Neural crest cell (in vitro differentiated cells): Measurements from ENCODE around the gene CDC45. TPM values are rescaled to one million over a fixed set of nuclear protein-coding genes. Genes with fewer than 3 reads are reported as not detected.

Experiments
- DNase-seq: peaks from one replicate; pipeline ENCODE4 v3.0.0; 2021; ENCODE audit warnings: low read depth, mixed read lengths, low spot score
- H3K27ac Mint-ChIP-seq: one replicate; pipeline ENCODE4 v1.8.0; 2021; ENCODE audit warnings: mild to moderate bottlenecking, mixed read lengths; ENCODE audit not compliant: unreplicated experiment
- H3K27me3 Mint-ChIP-seq: 2 replicates; pipeline ENCODE4 v1.8.0; 2021; ENCODE audit warnings: low read depth, mild to moderate bottlenecking, mixed read lengths
- H3K36me3 Mint-ChIP-seq: 2 replicates; pipeline ENCODE4 v1.8.0; 2021; ENCODE audit warnings: low read depth, mild to moderate bottlenecking, mixed read lengths
- H3K4me1 Mint-ChIP-seq: 2 replicates; pipeline ENCODE4 v1.8.0; 2021; ENCODE audit warnings: mixed read lengths
- H3K4me3 Mint-ChIP-seq: one replicate; pipeline ENCODE4 v1.8.0; 2021; ENCODE audit warnings: mild to moderate bottlenecking, mixed read lengths
- H3K9me3 Mint-ChIP-seq: 2 replicates; pipeline ENCODE4 v1.8.0; 2021; ENCODE audit warnings: mixed read lengths
- CTCF ChIP-seq: fragments of 200-600 bp; sonication (generic); conservative IDR thresholded peaks from 2 replicates; pipeline ENCODE4 v1.5.0; 2021; ENCODE audit warnings: antibody characterized with exemption, mild to moderate bottlenecking
- total RNA-seq: library from RNA; stranded (reverse); gene quantifications from 2 replicates; pipeline ENCODE4 v1.2.1, GENCODE V29; 2021

The CDC45 gene
- total RNA-seq, 1 donor from 2014 or later, result 49.8 TPM

GRCh38 chr22:19499880-19500242 lies 20.1 kb downstream of the CDC45 start:
- H3K4me1 Mint-ChIP-seq, result no peaks in the 10 kb centered on the region
- no peaks in the 10 kb centered on the region for H3K9me3 Mint-ChIP-seq
- H3K27ac Mint-ChIP-seq, result no peak overlapping the region
- H3K36me3 Mint-ChIP-seq, result peaks cover 7% of the 10 kb centered on the region
- no peaks in the 10 kb centered on the region for H3K27me3 Mint-ChIP-seq
- no peak for TF ChIP-seq CTCF
- no peak overlapping the region for H3K4me3 Mint-ChIP-seq
- DNase-seq, result no peak

- Mint-ChIP-seq H3K27me3 (no peaks in the 10 kb centered on the region), H3K9me3 (no peaks in the 10 kb centered on the region), H3K27ac (no peak overlapping the region), H3K36me3 (peaks cover 7% of the 10 kb centered on the region), H3K4me1 (no peaks in the 10 kb centered on the region), H3K4me3 (no peak overlapping the region)
- TF ChIP-seq CTCF, result no peak
- no peak for DNase-seq
Measured at GRCh38 chr22:19501897-19502447, 22.3 kb downstream of the CDC45 start.

- Mint-ChIP-seq H3K27me3 (no peaks in the 10 kb centered on the region), H3K36me3 (peaks cover 7% of the 10 kb centered on the region), H3K4me1 (no peaks in the 10 kb centered on the region), H3K27ac (no peak overlapping the region), H3K4me3 (no peak overlapping the region), H3K9me3 (no peaks in the 10 kb centered on the region)
- no peak for DNase-seq
- no peak for TF ChIP-seq CTCF
Measured at GRCh38 chr22:19503367-19503766, 23.6 kb downstream of the CDC45 start.

- Mint-ChIP-seq H3K4me1 (no peaks in the 10 kb centered on the region), H3K27ac (no peak overlapping the region), H3K9me3 (no peaks in the 10 kb centered on the region), H3K36me3 (peaks cover 7% of the 10 kb centered on the region), H3K4me3 (no peak overlapping the region), H3K27me3 (no peaks in the 10 kb centered on the region)
- no peak for DNase-seq
- TF ChIP-seq CTCF, result no peak
Measured at GRCh38 chr22:19503869-19504268, 24.1 kb downstream of the CDC45 start.

- Mint-ChIP-seq H3K27me3 (no peaks in the 10 kb centered on the region), H3K36me3 (peaks cover 7% of the 10 kb centered on the region), H3K9me3 (no peaks in the 10 kb centered on the region), H3K27ac (peak overlapping the region; percentile 92), H3K4me1 (no peaks in the 10 kb centered on the region), H3K4me3 (no peak overlapping the region)
- TF ChIP-seq CTCF, result no peak
- DNase-seq, result no peak
Measured at GRCh38 chr22:19504900-19505734, 25.4 kb downstream of the CDC45 start.
